Measurements from ENCODE around the gene FZD7. TPM values are rescaled to one million over a fixed set of nuclear protein-coding genes. Genes with fewer than 3 reads are reported as not detected.
A peak's percentile ranks its signal among the peaks of the same experiment; 100 is the strongest.

FZD7 gene
- total RNA-seq, 1 donor from 2014 or later: 27.1 TPM

- peak; percentile 45 for DNase-seq
These were observed 35.8 kb downstream of the FZD7 start for GRCh38 chr2:202069170-202070067.

DNA sequence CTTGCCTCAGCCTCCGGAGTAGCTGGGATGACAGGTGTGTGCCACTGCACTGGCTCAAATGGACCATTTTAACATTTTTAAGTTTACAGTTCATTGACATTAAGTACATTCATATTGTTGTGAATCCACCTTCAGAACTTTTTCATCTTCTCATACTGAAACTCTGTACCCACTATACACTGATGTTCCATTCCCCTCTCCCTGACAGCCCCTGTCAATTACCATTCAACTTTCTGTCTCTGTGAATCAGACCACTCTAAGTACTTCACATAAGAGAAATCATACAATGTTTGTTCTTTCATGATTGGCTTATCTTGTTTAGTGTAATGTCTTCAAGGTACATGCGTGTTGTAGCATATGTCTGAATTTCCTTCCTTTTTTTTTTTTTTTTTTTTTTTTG, 37.5 kb downstream of the FZD7 start:
- DNase-seq: no peak

DNA sequence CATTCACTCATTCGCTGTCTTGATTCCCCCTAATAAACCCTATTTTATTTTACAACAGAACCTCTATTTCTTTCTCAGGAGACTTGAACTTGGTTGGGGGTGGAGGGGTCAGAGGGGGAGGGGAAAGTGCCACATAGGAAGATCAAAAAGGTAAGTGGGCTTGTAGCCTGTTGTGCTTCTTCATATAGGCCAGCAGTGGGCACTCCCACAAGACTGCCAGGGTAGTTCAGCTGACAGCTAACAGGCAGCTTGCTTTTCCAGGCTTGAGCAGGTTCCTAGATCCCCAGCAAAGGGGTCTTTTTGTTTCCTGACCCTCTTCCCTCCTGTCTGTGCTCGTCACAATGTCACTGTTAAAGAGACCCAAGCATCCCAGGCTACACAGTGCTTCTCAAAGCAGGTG, 38.6 kb downstream of the FZD7 start:
- no peak for DNase-seq

DNA sequence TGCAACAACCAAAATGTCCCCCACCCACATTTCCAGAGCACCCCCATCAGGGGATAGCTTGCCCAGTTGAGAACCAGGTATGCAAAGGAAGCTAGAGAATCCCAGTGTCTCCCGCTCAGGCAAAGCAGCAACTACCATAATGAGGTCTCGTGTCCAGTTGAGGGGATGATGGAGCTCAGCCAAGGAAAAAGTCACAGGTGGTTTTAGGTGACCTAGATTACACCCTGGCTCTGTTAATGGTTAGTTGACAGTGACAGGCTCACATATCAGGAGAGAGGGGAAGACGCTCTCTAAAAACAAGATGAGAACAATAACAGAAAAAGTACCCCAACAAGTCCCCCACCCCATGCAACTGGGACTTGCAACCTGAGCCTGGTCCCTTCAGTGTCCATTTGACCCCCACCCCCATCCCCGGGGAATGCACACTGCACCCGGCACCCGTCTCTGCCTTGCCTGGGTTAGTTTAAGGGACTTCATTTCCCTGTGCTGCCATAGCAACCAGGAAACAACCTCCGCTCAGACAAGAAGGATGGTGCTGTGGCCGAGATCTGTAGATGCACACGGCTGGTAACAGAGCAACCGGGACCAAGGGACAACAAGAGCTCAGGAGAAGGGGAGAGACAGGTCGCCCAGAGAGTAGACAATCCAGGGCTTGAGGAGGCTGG, 39.2 kb downstream of the FZD7 start, which contains the start of gene KIAA2012:
KIAA2012 (plus strand) TSS at position 519 of the 665 bp plus-strand sequence. CDS start 373 bp downstream, outside the sequence.
- peak; percentile 44 for DNase-seq

DNA sequence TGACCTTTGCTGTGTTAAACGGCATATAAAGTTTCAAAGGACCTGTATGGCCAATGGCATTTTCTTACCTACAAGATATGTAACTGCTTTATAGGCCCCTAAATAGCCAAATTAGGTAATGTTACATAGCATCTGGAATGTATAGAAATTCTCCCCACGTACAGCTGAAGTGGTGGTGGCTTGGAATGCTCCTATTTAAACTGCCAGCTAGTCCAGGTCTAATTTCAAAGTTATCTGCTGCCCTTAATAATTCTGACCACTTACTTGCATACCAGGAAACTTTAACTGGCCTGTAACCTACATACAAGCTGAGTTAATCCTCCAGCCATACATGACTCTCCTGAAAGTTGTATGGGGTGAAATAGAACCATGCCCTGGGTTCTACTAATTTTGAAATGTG, 40.7 kb downstream of the FZD7 start:
- DNase-seq: no peak

- DNase-seq: no peak
These were observed 45.7 kb downstream of the FZD7 start for GRCh38 chr2:202079310-202079709.

GRCh38 chr2:202084265-202084664, 50.6 kb downstream of the FZD7 start:
- DNase-seq: no peak

Other genes starting within 250 kb of the FZD7 start
- gene CDK15, start 227.3 kb upstream of the FZD7 start, total RNA-seq: 0.62 TPM
- gene KIAA2012, start 39.4 kb downstream of the FZD7 start, total RNA-seq: 0.21 TPM
- 79.7 TPM for gene SUMO1, start 204.7 kb downstream of the FZD7 start, total RNA-seq
- 86.2 TPM for gene NOP58, start 231.9 kb downstream of the FZD7 start, total RNA-seq

All from tongue (tissue), 2 donors.